Measurements from ENCODE around the gene WDR18. TPM values are rescaled to one million over a fixed set of nuclear protein-coding genes. Genes with fewer than 3 reads are reported as not detected.
A peak's percentile ranks its signal among the peaks of the same experiment; 100 is the strongest.
"Not testable (repeated sequence)": the region's sequence is repeated elsewhere in the genome, so short reads cannot be mapped to it uniquely, and the experiment has no call there.

Gene WDR18
- total and polyA plus RNA-seq, 12 donors: 5.4 to 140 (median 53.8) TPM

DNA sequence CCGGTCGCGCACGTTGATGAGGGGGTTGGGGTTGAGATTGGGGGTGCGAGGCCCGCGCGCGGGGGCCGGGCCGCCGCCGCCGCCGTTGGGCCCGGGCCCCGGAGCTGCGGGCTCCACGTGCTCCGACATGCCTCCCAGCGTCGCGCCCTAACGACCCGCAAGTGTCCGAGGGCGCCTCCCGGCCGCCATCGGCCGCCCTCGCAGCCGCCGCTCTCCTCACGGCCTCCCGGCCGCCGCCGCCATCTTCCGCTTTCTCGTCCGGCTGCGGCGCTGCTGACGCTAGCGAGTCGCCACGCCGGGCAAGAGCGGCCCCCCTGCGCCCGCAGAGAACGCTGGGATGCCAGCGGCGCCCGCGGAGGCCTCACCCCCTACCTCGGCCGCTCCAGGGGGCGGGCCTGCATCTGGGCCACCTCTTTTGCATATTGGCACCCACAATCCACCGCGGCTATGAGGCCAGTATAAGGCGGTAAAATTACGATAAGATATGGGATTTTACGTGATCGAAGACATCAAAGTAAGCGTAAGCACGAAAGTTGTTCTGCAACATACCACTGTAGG lies 36.8 kb downstream of the WDR18 start, which contains the start of gene TMEM259:
Gene TMEM259, minus strand, starts transcription at position 256 of the 558 bp plus-strand sequence. Its CDS starts 127 bp downstream, at position 129.
- H3K27me3 ChIP-seq: no peaks in the 10 kb centered on the region
- H3K36me3 ChIP-seq (replicated peaks in 1 of 2): no peaks in the 10 kb centered on the region
- WGBS, 4 donors: 0% methylated on average over 14 to 68 of the region's 68 CpGs
- H3K4me3 ChIP-seq: peak within 1 kb of the TSS; percentile 62 to 99 (median 78)
- intact Hi-C loops (cut with DNase I): no loop called here
- TF ChIP-seq, protein P1, sequence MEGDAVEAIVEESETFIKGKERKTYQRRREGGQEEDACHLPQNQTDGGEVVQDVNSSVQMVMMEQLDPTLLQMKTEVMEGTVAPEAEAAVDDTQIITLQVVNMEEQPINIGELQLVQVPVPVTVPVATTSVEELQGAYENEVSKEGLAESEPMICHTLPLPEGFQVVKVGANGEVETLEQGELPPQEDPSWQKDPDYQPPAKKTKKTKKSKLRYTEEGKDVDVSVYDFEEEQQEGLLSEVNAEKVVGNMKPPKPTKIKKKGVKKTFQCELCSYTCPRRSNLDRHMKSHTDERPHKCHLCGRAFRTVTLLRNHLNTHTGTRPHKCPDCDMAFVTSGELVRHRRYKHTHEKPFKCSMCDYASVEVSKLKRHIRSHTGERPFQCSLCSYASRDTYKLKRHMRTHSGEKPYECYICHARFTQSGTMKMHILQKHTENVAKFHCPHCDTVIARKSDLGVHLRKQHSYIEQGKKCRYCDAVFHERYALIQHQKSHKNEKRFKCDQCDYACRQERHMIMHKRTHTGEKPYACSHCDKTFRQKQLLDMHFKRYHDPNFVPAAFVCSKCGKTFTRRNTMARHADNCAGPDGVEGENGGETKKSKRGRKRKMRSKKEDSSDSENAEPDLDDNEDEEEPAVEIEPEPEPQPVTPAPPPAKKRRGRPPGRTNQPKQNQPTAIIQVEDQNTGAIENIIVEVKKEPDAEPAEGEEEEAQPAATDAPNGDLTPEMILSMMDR (IDR thresholded peaks at IDR 0.05): no peak
- TF ChIP-seq POLR2A (IDR thresholded peaks at IDR 0.05): peak; percentile 64 to 86
- peaks cover 27 to 48% of the 10 kb centered on the region in 2 donors for H3K4me1 ChIP-seq (replicated peaks in 1 of 2)
- peak; percentile 97 to 99 (median 98) for DNase-seq
- no peaks in the 10 kb centered on the region for H3K9me3 ChIP-seq (replicated peaks in 1 of 3)
- H3K27ac ChIP-seq: peak within 1 kb of the TSS; percentile 74 to 99 (median 90)

DNA sequence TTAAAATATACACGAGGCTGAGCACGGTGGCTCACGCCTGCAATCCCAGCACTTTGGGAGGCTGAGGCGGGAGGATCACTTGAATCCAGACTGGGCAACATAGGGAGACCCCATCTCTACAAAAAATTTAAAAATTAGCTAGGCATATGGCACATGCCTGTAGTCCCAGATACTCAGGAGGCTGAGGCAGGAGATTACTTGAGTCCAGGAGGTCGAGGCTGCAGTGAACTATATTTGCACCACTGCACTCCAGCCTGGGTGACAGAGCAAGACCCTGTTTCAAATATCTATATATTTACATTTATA lies 39.7 kb downstream of the WDR18 start:
- H3K27me3 ChIP-seq; H3K9me3 ChIP-seq (replicated peaks in 1 of 3); intact Hi-C loops (cut with DNase I); H3K36me3 ChIP-seq (replicated peaks in 1 of 2); DNase-seq; H3K27ac ChIP-seq; H3K4me3 ChIP-seq: not testable (repeated sequence)
- 75 to 88% (median 83%) methylated on average over 5 of the region's 5 CpGs for WGBS, 4 donors
- peaks cover 10 to 26% of the 10 kb centered on the region in 2 donors for H3K4me1 ChIP-seq (replicated peaks in 1 of 2)

DNA sequence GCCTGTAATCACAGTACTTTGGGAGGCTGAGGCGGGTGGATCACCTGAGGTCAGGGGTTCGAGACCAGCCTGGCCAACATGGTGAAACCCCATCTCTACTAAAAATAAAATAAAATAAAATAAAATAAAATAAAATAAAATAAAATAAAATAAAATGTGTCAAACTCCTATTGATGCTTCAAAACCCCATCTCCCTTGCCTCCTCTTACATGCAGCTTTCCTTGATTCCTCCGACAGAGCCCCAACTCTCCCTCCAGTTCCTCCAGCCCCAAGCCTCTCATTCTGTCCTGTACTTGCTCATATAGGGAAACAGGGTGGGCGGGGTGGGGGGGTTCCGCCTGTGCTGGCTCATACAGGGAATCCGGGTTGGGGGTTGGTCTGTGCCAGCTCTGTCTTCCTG lies 40.9 kb downstream of the WDR18 start:
- H3K4me3 ChIP-seq; intact Hi-C loops (cut with DNase I); H3K27ac ChIP-seq; H3K36me3 ChIP-seq (replicated peaks in 1 of 2); H3K27me3 ChIP-seq; H3K9me3 ChIP-seq (replicated peaks in 1 of 3); DNase-seq: not testable (repeated sequence)
- H3K4me1 ChIP-seq (replicated peaks in 1 of 2): peaks cover 0 to 14% of the 10 kb centered on the region in 2 donors
- 79 to 95% (median 83%) methylated on average over 6 of the region's 6 CpGs for WGBS, 4 donors

DNA sequence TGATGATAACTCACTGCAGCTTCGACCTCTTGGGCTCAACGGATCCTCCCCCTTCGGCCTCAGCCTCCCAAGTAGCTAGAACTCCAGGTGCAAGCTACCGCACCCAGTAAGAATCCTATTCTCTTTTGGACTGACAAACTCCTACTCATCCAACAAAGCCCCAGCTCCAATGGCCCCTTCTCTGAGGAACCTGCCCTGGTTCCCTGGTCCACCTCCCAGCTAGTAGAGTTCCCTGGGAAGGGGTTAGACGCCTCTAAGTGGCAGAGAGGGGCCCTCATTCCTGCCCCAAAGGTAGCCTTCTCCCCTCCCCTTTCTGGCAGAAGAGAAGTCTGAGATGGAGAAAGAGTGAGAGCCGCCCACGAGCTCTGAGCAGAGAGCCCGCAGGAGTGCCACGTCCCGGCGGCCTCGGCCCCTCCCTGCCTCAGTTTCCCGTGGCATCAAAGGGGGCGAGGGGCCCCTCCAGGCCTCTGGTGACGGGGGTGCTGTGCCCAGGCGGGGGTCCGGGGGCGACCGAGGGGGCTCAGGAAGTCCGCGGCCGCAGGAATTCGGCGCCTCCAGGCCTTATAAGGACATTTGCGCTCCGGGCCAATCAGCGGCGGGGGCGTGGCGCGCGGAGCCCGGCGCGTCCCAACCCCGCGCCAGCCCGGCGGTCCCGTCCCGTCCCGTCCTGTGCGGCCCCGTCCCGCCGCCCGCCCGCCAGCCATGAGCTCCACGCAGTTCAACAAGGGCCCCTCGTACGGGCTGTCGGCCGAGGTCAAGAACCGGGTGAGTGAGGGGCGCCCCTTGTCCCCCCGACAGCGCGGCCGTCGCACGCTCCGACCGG lies 42.0 kb downstream of the WDR18 start, which contains the start of gene CNN2:
Gene CNN2, plus strand, starts transcription at position 649 of the 823 bp plus-strand sequence. Its CDS starts 54 bp downstream, at position 703.
- H3K4me1 ChIP-seq (replicated peaks in 1 of 2): peaks cover 0 to 13% of the 10 kb centered on the region in 2 donors
- intact Hi-C loops (cut with DNase I): no loop called here
- peak; percentile 57 to 80 (median 72) for DNase-seq
- WGBS, 4 donors: 4 to 37% (median 9%) methylated on average over 8 to 63 of the region's 63 CpGs
- TF ChIP-seq, protein P1 (IDR thresholded peaks at IDR 0.05): no peak
- TF ChIP-seq POLR2A (IDR thresholded peaks at IDR 0.05): peak; percentile 58 to 61
- no peaks in the 10 kb centered on the region for H3K36me3 ChIP-seq (replicated peaks in 1 of 2)
- H3K27ac ChIP-seq: peak within 1 kb of the TSS in 3 of 5 donors; percentile 74 to 92 (median 87)
- peak within 1 kb of the TSS in 2 of 4 donors; percentile 14 to 68 for H3K4me3 ChIP-seq
- H3K27me3 ChIP-seq: no peaks in the 10 kb centered on the region
- no peaks in the 10 kb centered on the region for H3K9me3 ChIP-seq (replicated peaks in 1 of 3)
